GM21528 (cell line): Measurements from ENCODE around the gene MORN5.

Experiments
- ATAC-seq: cut with Tn5 transposase; IDR thresholded peaks from one replicate; pipeline ENCODE4 v1.9.1; 2021; ENCODE audit warnings: mild to moderate bottlenecking, moderate library complexity; ENCODE audit not compliant: unreplicated experiment, low FRiP score

The MORN5 gene

DNA sequence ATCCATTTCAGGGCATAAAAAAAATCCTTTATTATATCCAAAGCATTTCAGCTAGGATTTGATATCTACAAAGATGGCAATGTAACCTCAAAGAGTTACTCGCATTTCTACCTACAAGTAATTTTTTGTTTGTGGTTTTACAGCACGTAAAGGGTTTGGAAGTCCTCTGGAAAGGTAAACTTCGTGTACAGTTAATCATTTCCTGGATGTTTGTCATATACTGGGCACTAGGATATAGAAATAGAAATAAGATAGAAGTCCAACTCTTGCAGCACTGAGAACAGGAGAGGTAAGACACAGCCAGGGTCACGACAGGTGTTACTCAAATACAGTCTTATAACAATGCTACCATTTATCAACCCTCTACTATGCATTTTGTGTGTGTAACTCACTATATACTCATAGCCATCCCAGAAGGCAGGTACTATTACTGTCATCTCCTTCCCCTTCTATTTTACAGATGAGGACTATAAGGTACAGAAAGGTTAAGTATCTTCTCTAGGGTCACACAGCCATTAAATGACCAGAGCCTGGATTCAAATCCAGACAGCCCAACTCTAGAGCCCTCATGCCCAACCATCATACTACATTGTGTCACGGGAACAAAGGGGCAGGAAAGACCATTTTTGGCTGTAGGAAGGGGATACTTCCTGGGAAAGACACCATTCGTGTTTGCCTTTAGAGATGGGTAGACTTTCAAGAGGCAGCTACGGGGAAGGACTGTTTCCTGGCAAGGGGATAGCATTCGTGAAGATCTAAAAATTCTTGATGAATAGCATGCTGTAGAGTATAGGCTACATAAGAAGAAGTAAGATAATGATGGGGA is 19.1 kb upstream of the MORN5 start:
- no peak for ATAC-seq

DNA sequence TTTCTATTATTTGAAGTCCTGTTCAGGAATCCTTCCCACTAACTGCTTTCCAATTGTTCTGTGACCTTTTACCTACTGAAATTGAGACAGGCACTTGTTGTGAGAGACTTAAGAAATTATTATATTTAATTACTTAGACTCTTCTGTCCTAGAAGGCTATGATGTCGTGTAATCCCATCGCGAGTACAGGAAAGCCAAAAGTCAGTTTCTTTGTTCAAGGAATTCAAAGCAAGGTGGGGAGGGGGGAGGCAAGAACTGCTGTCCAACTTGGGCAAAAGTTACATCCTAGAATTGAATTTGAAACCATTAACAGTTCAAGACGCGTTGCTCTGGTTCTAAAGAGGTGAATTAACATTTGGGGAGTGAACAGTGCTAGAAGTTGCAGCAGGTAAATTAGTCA is 18.0 kb upstream of the MORN5 start:
- ATAC-seq: no peak

DNA sequence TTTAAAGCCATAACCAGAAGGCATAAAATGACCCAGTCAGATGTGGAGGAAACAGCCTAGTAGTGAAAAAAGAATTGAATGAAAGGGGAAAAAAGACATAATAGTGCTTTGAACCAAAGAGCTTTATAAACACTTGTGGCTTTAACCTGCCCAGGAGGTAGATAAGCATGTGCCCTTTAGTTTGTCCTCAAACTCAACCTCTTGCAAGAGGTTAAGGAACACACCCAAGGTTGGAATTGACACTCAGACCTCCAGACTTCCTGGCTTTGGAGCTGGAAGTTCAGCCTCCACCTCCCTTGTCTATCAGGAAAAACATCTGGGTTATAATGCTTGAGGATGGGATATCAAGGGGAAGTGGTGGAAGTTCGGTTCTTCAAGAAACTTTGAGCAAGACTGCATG is 16.4 kb upstream of the MORN5 start:
- no peak for ATAC-seq

GRCh38 chr9:122143876-122144405 is 15.8 kb upstream of the MORN5 start:
- ATAC-seq: no peak

GRCh38 chr9:122144836-122145591 is 14.7 kb upstream of the MORN5 start:
- no peak for ATAC-seq

GRCh38 chr9:122145592-122145863 is 14.2 kb upstream of the MORN5 start:
- no peak for ATAC-seq

DNA sequence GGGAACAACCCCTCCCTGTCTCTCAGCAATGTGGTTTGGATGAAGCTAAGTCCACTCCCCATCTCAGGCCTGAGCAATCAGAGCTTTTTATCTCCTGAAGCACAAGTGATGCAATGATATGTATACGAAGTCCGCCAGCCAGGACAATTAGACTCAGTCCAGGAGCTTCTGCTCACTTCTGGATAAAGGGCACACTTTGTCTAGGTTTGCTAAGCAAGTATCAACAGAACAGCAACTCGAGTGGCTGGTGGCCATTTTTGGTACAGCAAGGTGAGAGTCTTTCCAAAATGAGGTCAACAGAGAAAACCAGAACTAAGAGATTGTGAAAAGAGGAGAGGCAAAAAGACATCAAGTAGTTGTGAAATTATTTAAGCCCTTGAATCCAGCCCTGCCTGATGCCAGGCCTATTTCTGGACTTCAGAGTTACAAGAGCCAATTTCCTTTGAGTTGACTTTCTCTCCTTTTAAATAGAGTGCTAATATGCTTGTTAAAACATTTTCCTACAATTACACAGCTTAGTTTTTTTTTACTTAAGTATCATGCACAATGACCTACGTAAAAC is 8.4 kb upstream of the MORN5 start:
- no peak for ATAC-seq

DNA sequence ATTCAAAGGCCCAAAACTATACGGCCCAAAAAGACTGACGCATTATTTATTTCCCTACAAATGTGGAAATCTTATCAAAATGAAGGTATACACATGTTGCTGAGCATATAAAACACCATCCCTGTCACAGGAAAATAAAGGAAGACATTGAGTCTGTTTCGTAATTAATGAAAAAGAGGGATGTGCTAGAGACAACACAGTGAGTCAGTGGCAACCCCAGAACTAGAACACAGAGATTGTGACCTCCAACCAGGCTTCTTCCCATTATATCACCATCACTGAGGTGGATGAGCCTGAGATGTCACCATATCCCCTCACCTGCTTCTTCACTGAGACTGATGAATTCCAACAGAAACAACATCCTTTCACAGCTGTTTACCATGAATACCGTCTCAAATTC is 3.9 kb upstream of the MORN5 start:
- no peak for ATAC-seq

GRCh38 chr9:122158202-122158601 is 1.5 kb upstream of the MORN5 start:
- no peak for ATAC-seq

- ATAC-seq: no peak
These were observed 178 bp downstream of the MORN5 start for GRCh38 chr9:122159925-122160246.

- no peak for ATAC-seq
These were observed 2.7 kb downstream of the MORN5 start for GRCh38 chr9:122162415-122162814.

DNA sequence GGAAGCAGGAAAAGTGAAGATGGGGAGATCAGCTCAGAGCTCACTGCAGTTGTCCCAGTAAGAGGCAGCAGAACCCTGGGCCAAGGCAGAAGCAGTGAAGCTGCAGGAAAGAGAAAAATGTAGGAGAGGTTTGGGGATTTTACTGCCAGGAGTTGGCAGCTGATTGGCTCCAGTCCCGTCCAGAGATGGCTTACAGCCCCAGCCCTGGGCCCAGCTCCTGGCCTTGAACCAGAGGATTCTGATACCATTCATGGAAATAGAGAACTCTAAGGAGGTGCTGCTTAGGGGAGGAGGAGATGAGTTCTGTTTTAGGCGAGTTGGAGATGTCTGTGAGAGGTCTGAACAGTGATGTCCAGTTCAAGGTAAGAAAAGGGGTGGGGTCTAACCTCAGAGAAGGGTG is 4.6 kb downstream of the MORN5 start:
- ATAC-seq: no peak

DNA sequence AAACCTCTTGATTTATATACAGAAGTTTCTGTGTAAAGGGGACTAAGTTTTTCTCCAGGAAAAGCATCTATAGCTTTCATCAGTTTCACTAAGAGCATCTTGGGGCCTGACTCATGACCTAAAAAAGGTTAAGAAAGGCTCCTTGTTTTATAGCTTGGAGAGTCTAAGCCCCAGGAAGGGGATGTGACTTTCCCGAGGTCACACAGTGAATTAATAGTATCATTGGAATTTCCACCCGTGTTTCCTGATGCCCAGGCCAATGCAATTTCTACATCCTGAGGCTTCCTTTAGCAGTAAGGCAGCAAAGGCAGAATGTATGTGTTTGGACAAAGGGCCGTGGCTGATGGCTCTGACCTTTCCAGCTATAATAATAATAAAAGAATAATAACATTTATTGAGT is 8.6 kb downstream of the MORN5 start:
- ATAC-seq: no peak

DNA sequence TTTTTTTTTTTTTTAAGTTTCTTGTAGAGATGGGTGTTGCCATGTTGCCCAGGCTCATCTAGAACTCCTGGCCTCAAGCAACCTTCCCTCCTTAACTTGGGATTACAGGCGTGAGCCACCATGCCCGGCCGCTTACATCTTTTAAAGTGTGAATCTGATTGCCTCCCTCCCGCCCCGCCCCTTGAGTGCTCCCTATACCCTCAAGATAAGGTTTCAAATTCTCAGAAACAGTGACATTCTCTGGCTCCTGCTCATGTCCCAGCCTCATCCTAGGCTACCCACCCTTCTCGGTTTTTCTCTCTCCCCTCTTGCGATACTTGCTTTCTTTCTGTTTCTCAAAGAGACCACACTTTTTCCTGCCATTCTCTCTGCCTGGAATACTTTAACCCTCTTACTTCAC is 12.4 kb downstream of the MORN5 start:
- ATAC-seq: no peak

DNA sequence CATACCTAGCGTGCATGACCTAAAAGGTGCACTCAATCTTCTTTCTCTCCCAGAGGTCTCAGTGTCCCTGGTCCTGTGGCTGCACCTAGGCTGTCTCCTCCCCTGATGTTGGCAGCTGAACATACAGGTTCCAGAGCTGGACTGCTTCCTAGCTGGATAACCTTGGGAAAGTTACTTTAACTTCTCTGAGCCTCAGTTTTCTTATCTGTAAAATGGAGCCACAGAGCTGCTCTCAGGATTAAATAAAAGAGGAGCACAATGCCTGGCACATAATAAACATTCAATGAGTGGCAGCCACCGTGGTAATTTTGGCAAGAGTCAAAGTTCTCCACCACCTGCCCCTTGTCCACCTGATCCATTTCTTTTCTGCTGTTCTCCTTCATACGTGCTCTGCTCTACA is 14.0 kb downstream of the MORN5 start:
- ATAC-seq: no peak

DNA sequence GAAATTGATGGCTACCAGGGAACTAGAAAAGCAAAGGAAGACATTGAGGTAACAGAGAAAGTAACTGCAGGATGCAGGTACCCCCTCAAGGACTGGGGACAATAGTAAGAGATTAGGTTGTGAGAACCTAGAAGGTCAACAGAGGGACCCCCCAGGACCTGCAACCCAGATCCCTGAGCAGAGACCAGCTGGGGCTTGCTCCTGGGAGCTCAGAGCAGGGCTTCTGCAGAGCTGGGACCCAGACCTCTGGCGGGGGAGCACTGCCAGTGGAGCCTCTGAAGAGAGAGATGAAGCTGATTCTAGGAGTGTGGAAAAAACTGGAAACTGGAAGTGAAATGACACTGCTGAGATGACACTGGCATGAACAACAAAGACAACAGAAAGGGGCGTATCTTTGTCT is 17.2 kb downstream of the MORN5 start:
- no peak for ATAC-seq

DNA sequence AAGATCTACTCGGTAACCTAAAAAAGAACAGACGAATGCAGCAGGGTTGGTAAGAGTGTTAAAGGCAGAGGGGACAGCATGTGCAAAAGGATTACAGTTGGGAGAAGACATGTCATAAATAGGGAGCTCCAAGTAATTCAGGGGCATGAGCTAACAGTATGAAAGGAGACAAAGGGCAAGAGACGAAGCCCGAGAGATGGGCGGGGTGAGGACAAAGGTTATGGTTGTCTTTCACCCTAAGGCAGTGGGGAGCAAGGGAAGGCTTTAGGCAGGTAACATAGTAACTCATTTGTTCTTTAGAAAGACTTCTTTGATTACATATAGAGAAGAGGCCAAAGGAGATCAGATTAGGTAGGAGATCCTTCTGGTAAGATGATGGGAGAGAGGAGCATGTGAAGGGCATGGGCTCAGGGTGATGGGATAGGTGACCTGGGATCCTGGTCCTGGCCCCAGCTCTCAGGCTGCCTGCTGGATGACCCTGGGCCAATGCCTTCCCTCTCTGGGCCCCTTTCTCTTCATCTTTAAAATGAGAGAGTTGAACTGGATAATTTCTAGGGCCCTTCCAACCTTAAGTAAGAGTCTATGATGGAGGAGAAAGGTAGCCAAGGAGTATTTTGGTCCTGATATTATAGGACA is 19.5 kb downstream of the MORN5 start:
- ATAC-seq: no peak

GRCh38 chr9:122179690-122180074 is 20.0 kb downstream of the MORN5 start:
- no peak for ATAC-seq

- no peak for ATAC-seq
These were observed 20.9 kb downstream of the MORN5 start for GRCh38 chr9:122180633-122181032.

DNA sequence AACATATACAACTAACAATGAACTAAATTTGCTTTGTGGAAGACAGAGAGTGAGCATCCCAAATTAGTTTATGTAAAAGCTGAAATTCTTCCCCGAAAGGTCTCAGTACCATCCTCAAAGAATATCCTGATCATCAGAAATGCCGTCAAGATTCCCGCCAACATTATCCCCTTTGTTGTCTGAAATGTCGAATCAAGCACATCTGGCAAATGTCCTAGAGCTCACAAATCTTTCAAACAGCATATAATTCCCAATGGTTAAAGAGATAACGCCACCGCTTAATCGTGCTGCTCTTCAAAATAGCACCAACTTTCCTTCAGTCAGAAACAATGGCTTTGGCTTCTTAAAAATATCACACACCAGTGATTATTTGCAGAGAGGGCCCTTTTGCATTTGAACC is 23.8 kb downstream of the MORN5 start:
- no peak for ATAC-seq

- no peak for ATAC-seq
These were observed 24.8 kb downstream of the MORN5 start for GRCh38 chr9:122184551-122184950.
